Endometrial microvascular endothelial cells (primary cell): Measurements from ENCODE around the gene ARL4D. TPM values are rescaled to one million over a fixed set of nuclear protein-coding genes. Genes with fewer than 3 reads are reported as not detected.
"Not testable (repeated sequence)": the region's sequence is repeated elsewhere in the genome, so short reads cannot be mapped to it uniquely, and the experiment has no call there.

Source experiments
- in situ Hi-C: cut with HindIII; loops from 2 replicates; pipeline ENCODE4 v1.10.0; 2017; ENCODE audit warnings: low sequenced_read_pairs, low pct_unique_long_range_greater_than_20kb; ENCODE audit errors: inconsistent ontology term
- total RNA-seq: library from RNA; depleted of rRNA; stranded (reverse); fragments of >200 nt; gene quantifications from one replicate; pipeline ENCODE4 v1.2.3, GENCODE V29; 2015; ENCODE audit errors: inconsistent ontology term

The ARL4D gene
- total RNA-seq, 1 donor from 2014 or later = 1.4 TPM

- in situ Hi-C loops = no loop called here
These were observed 18.5 kb downstream of the ARL4D start for GRCh38 chr17:43416998-43417890.

- in situ Hi-C loops = no loop called here
These were observed 19.9 kb downstream of the ARL4D start for GRCh38 chr17:43418441-43419374.

GRCh38 chr17:43419375-43419882 lies 20.6 kb downstream of the ARL4D start:
- in situ Hi-C loops = not testable (repeated sequence)

GRCh38 chr17:43423777-43424455 lies 25.1 kb downstream of the ARL4D start:
- in situ Hi-C loops = no loop called here

GRCh38 chr17:43427362-43428043 lies 28.7 kb downstream of the ARL4D start:
- in situ Hi-C loops = no loop called here

- in situ Hi-C loops = no loop called here
These were observed 29.7 kb downstream of the ARL4D start for GRCh38 chr17:43428524-43428923.

- in situ Hi-C loops = no loop called here
These were observed 32.3 kb downstream of the ARL4D start for GRCh38 chr17:43430936-43431713.

GRCh38 chr17:43431714-43432523 lies 33.1 kb downstream of the ARL4D start:
- in situ Hi-C loops = no loop called here

GRCh38 chr17:43434902-43435319 lies 36.1 kb downstream of the ARL4D start:
- in situ Hi-C loops = no loop called here

GRCh38 chr17:43437756-43438155 lies 39.0 kb downstream of the ARL4D start:
- in situ Hi-C loops = no loop called here

GRCh38 chr17:43438626-43439025 lies 39.8 kb downstream of the ARL4D start:
- in situ Hi-C loops = no loop called here

GRCh38 chr17:43439041-43439440 lies 40.2 kb downstream of the ARL4D start:
- in situ Hi-C loops = no loop called here

- in situ Hi-C loops = no loop called here
These were observed 43.9 kb downstream of the ARL4D start for GRCh38 chr17:43442711-43443110.

- in situ Hi-C loops = no loop called here
These were observed 44.6 kb downstream of the ARL4D start for GRCh38 chr17:43443381-43443780.

- in situ Hi-C loops = no loop called here
These were observed 45.6 kb downstream of the ARL4D start for GRCh38 chr17:43444223-43445008.

- in situ Hi-C loops = no loop called here
These were observed 46.3 kb downstream of the ARL4D start for GRCh38 chr17:43445009-43445589.
